IMR-90 (cell line): Measurements from ENCODE around the gene NXF1. TPM values are rescaled to one million over a fixed set of nuclear protein-coding genes. Genes with fewer than 3 reads are reported as not detected.

Source experiments
- CEBPB ChIP-seq: IDR thresholded peaks from 2 replicates; pipeline ENCODE4 v1.6.1; 2012; ENCODE audit warnings: low read depth, low read length, improper control_type of control experiment
- MAFK ChIP-seq: IDR thresholded peaks from 2 replicates; pipeline ENCODE4 v1.6.1; 2012; ENCODE audit warnings: low read depth, low read length, improper control_type of control experiment
- RAD21 ChIP-seq: IDR thresholded peaks from 2 replicates; pipeline ENCODE4 v1.6.1; 2012; ENCODE audit warnings: low read length, improper control_type of control experiment
- polyA plus RNA-seq, 3 experiments: library from polyadenylated mRNA; depleted of rRNA; stranded (reverse); fragments of >200 nt; gene quantifications; 2 replicates each; pipeline ENCODE4 v1.2.3, GENCODE V29; 2012; ENCODE audit warnings: low replicate concordance in 1 of 3
- total RNA-seq: library from RNA; depleted of rRNA; stranded (reverse); fragments of >200 nt; gene quantifications from 2 replicates; pipeline ENCODE4 v1.2.3, GENCODE V29; 2012
- TF ChIP-seq, protein P1 (sequence below): conservative IDR thresholded peaks from 2 replicates; pipeline ENCODE4 v1.5.1; 2012; ENCODE audit warnings: mild to moderate bottlenecking, low read depth, low read length, improper control_type of control experiment

NXF1 gene
- total and polyA plus RNA-seq, 2 of the 4 experiments (the other 2 are of a cell fraction): 26.3 to 97.4 TPM

DNA sequence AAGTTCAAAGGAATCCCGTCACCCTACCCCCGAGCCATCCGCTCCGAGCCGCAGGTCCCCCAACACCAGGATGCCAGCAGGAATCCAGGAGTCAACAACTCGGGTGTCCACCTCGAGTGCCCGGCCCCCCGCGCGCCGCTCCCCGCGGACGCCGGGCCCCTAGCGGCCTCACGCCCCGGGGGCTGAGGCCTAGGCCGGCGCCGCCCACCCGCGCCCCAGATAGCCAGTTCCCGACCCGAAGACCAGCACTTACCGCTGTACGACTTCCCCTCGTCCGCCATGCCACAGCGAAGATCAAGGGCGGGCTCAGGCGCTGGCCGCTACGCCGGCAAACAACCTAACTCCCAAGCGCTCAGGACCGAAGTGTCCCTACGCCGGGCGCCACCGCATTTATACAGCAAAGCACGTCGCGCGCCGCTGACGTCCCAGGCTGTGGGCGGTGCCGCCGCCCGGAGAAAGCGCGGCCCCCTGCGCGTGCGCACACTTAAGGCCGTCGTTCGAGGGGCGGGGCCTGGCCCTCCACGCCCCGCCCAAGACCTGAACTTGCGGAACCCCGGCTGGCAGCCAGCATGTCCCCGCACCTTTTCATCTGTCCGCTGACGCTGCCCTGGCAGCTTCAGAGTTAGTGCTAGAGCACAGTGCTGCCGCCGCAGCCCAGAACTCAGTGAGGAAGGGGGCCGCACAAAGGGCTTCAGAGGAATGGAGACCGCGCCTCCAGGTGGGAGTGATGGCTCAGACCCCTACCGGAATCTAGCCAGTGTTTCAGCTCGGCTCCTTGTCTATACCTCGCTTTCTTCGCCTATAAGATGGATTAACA lies at the start of gene NXF1 (continued):
- TF ChIP-seq, protein P1, sequence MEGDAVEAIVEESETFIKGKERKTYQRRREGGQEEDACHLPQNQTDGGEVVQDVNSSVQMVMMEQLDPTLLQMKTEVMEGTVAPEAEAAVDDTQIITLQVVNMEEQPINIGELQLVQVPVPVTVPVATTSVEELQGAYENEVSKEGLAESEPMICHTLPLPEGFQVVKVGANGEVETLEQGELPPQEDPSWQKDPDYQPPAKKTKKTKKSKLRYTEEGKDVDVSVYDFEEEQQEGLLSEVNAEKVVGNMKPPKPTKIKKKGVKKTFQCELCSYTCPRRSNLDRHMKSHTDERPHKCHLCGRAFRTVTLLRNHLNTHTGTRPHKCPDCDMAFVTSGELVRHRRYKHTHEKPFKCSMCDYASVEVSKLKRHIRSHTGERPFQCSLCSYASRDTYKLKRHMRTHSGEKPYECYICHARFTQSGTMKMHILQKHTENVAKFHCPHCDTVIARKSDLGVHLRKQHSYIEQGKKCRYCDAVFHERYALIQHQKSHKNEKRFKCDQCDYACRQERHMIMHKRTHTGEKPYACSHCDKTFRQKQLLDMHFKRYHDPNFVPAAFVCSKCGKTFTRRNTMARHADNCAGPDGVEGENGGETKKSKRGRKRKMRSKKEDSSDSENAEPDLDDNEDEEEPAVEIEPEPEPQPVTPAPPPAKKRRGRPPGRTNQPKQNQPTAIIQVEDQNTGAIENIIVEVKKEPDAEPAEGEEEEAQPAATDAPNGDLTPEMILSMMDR: no peak
- no peak for TF ChIP-seq CEBPB
- no peak for TF ChIP-seq RAD21
- no peak for TF ChIP-seq MAFK
